ENCODE data around the gene P3H3.
A peak's percentile ranks its signal among the peaks of the same experiment; 100 is the strongest.
"Not testable (repeated sequence)": the region's sequence is repeated elsewhere in the genome, so short reads cannot be mapped to it uniquely, and the experiment has no call there.

Gene P3H3

DNA sequence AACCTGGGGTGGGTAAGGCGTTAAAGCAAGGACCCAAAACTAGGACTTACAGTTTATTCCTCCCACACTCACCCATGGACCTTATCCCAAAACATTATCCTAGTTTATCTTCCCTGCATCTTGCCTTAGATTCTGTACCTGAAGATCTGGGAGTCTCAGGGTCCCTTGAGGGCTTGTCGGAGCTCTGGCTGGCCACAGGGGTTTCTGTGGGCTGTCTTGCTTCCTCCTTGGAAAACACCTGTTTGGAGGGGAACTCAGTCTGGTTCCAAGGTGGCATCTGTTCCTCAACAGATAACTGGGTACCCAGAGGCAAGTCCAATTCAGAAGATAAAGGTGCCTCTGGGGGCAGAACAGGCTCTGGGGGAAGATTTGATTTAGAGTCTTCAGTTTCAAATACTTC, 21.2 kb downstream of the P3H3 start:
- DNase-seq = no peak

DNA sequence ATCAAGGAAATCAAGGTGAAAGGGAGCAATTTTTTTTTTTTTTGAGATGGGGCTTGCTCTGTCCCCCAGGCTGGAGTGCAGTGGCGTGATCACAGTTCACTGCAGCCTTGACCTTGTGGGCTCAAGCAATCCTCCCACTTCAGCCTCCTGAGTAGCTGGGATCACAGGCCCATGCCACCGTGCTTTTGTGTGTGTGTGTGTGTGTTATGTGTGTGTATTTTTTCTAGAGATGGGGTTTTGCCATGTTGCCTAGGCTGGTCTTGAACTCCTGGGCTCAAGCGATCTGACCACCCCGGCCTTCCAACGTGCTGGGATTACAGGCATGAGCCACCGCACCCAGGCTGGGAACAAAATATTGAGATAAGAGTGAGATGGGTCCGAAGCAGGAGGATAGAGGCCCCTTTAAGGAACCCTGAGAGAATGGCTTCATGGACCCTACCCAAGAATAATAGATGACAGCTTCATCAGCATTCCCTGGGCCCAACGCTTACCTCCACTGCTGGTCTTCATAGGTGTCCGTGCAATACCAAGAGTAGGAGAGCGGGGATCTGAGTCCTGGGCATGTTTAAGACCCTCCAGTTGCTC, 21.9 kb downstream of the P3H3 start:
- DNase-seq = no peak

GRCh38 chr12:6850796-6851152, 22.6 kb downstream of the P3H3 start:
- DNase-seq = no peak

- peak; percentile 100 for DNase-seq
These were observed 23.1 kb downstream of the P3H3 start, which contains the start of gene CDCA3 for GRCh38 chr12:6851153-6851920. Gene CDCA3 (minus strand): TSS chr12:6851286. CDS start chr12:6850952, 334 bp downstream.

GRCh38 chr12:6851921-6852650, 23.9 kb downstream of the P3H3 start, which contains the start of gene USP5:
Gene USP5 (plus strand): TSS chr12:6852150. CDS start chr12:6852180, 30 bp downstream.
- peak; percentile 100 for DNase-seq

DNA sequence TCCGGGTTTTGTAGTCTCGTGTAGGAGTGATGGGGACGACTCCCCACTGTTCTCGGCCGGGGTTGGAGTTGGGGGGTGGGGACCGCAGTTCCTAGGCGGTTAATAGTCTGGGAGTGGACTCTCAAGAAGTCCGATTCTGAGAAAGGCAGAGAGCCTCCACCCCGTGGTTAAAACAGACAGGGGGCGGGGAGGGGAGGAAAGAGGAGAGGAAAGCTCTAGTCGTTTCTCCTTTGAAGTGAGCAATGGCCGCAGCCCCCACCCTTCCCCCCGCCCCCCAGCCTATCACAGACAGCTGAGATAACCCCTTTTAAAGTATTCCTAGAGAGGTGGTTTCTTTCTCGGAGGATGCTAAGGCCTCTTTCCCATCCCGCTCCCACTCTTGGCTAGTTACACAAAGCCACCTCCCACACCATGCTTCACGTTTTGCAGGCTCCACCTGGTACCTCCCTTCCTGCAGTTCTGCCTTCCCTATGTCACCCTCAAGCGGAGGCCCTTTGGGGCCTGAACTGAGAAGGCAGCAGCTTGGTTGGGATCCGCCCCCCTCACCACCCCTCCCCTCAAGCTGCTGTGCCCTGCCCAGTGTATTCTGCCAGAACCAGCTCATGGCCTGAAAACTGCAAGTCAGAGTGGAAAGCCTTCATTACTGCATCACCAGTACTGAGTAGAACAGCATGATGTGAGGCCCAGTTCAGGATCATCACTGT, 24.6 kb downstream of the P3H3 start:
- DNase-seq = peak; percentile 87

GRCh38 chr12:6853626-6854025, 25.4 kb downstream of the P3H3 start:
- DNase-seq = no peak

GRCh38 chr12:6854036-6854435, 25.8 kb downstream of the P3H3 start:
- DNase-seq = no peak

DNA sequence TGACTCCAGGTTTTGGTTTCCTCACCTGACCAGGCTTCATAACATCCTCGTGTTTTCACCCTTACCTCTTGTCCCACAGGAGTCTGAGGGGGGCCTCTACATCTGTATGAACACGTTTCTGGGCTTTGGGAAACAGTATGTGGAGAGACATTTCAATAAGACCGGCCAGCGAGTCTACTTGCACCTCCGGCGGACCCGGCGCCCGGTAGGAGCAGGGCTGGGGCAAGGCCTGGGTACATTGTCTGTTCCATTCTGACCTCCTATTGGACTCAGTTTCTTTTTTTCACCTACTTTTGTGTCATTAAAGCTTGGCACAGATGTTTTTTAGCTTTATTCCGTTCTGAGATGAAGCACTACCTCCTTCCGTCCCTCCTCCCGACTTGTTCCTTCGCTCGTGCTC, 27.1 kb downstream of the P3H3 start:
- no peak for DNase-seq

GRCh38 chr12:6858799-6859198, 30.6 kb downstream of the P3H3 start:
- no peak for DNase-seq

- DNase-seq = no peak
These were observed 31.9 kb downstream of the P3H3 start for GRCh38 chr12:6860116-6860515.

- DNase-seq = no peak
These were observed 32.7 kb downstream of the P3H3 start for GRCh38 chr12:6860942-6861341.

- no peak for DNase-seq
These were observed 33.2 kb downstream of the P3H3 start for GRCh38 chr12:6861391-6861790.

GRCh38 chr12:6863033-6863432, 34.8 kb downstream of the P3H3 start:
- DNase-seq = no peak

GRCh38 chr12:6863586-6864321, 35.5 kb downstream of the P3H3 start:
- no peak for DNase-seq

DNA sequence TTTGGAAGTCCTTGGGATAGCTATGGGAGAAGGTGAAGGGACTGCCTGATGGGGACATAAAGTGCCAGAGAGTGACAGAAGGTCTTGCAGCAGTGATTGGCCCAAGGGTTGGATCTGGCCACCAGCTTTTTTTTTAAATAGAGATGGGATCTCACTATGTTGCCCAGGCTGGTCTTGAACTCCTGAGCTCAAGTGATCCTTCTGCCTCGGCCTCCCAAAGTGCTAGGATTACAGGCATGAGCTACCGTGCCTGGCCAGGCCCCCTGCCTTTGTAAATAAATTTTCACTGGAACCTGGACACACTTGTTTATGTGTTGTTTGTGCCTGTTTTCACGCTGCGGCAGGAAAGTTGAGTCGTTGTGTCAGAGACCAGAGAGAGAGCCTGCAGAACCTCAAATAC, 37.1 kb downstream of the P3H3 start:
- not testable (repeated sequence) for DNase-seq

DNA sequence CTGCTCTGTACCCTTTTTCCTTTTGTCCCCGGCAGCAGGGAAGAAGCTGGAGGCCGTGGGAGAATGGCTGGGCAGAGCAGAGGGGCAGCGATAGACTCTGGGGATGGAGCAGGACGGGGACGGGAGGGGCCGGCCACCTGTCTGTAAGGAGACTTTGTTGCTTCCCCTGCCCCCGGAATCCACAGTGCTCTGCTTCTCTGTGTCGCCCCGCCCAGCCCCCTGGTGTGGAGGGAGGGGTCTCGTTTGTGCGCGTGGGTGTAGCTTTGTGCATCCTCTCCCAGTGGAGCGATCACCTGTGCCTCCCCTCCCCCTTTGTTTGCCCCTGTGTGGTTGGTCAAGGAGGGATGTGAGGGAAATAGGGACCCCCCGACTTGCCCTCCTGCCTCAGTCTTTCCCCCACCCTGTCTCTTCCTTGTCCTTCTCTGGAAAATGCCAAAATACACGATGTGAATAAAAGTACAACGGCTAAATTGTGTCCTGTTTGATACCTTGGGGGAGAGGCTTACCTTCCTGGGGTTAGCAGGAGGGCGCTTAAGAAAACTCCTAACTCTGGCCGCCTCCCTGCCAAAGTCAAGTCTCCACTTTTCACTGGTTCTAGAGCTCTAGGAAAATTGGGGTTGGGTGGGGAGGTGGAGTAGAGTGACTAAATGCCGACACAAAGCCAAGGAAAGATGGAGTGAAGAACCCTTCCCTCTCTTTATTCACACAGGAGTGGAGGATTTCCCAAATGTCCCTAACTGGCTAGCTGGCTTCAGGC, 38.1 kb downstream of the P3H3 start:
- no peak for DNase-seq

- peak; percentile 85 for DNase-seq
These were observed 38.8 kb downstream of the P3H3 start for GRCh38 chr12:6866920-6867412.

DNA sequence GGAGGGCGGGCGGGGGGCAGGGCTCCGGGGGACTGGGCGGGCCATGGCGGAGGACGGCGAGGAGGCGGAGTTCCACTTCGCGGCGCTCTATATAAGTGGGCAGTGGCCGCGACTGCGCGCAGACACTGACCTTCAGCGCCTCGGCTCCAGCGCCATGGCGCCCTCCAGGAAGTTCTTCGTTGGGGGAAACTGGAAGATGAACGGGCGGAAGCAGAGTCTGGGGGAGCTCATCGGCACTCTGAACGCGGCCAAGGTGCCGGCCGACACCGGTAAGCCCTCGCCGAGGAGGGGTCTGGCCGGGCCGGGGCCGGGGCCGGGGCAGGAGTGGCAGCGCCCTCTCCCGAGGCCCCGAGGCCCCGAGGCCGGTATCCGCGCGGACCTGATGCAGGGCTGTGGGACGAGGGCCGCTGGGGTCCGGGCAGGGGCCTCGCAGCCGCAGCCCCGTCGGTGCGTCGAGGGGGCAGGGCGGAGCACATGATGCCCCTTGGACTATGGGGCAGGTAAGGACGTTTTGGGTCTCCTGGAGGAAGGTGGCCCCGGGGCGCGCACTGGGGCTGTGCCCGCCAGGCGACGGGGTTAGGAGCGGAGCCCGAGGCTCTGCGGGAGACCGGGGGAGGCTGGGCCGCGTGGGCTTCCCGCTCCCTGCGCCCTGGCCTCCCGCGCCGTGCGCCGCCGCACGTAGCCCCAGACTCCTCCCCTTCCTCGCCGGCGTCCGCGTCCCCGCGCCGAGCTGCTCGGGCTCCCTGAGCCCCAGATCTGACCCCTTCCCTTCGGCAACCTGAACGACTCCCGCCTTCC, 39.4 kb downstream of the P3H3 start, which contains the start of gene TPI1:
Gene TPI1 (plus strand): TSS at position 119 of the 798 bp plus-strand sequence. CDS start 36 bp downstream, at position 155.
- DNase-seq = peak; percentile 96
